GM18858 (cell line): Measurements from ENCODE around the gene GTF2B.
"Not testable (repeated sequence)": the region's sequence is repeated elsewhere in the genome, so short reads cannot be mapped to it uniquely, and the experiment has no call there.

ENCODE experiments used
- ATAC-seq: cut with Tn5 transposase; IDR thresholded peaks from one replicate; pipeline ENCODE4 v1.9.1; 2021; ENCODE audit not compliant: unreplicated experiment

GTF2B gene

GRCh38 chr1:88891318-88891950 is at the start of gene GTF2B:
Gene GTF2B (minus strand): TSS chr1:88891567. CDS start chr1:88891499, 68 bp downstream.
- peak; percentile 82 for ATAC-seq

- ATAC-seq, result not testable (repeated sequence)
Observed at GRCh38 chr1:88938528-88938927, 47.2 kb upstream of the GTF2B start.

- ATAC-seq, result no peak
Observed at GRCh38 chr1:88936760-88937342, 45.5 kb upstream of the GTF2B start.

- ATAC-seq, result no peak
Observed at GRCh38 chr1:88936223-88936523, 44.8 kb upstream of the GTF2B start.

- ATAC-seq, result no peak
Observed at GRCh38 chr1:88935522-88936222, 44.3 kb upstream of the GTF2B start.

GRCh38 chr1:88930176-88930575 is 38.8 kb upstream of the GTF2B start:
- not testable (repeated sequence) for ATAC-seq

GRCh38 chr1:88923224-88923623 is 31.9 kb upstream of the GTF2B start:
- no peak for ATAC-seq

GRCh38 chr1:88922214-88922613 is 30.8 kb upstream of the GTF2B start:
- ATAC-seq, result no peak

- ATAC-seq, result no peak
Observed at GRCh38 chr1:88920845-88921244, 29.5 kb upstream of the GTF2B start.

GRCh38 chr1:88917321-88918025 is 26.1 kb upstream of the GTF2B start:
- no peak for ATAC-seq

- no peak for ATAC-seq
Observed at GRCh38 chr1:88916883-88917282, 25.5 kb upstream of the GTF2B start.

GRCh38 chr1:88911800-88912199 is 20.4 kb upstream of the GTF2B start:
- ATAC-seq, result not testable (repeated sequence)

GRCh38 chr1:88911161-88911560 is 19.8 kb upstream of the GTF2B start:
- no peak for ATAC-seq

GRCh38 chr1:88910401-88910800 is 19.0 kb upstream of the GTF2B start:
- ATAC-seq, result no peak

- ATAC-seq, result no peak
Observed at GRCh38 chr1:88900883-88901282, 9.5 kb upstream of the GTF2B start.

- no peak for ATAC-seq
Observed at GRCh38 chr1:88897070-88897730, 5.8 kb upstream of the GTF2B start.

GRCh38 chr1:88892357-88892877 is 1.1 kb upstream of the GTF2B start:
- no peak for ATAC-seq

- no peak for ATAC-seq
Observed at GRCh38 chr1:88891951-88892340, 579 bp upstream of the GTF2B start.

GRCh38 chr1:88890791-88891317 is 513 bp downstream of the GTF2B start:
- ATAC-seq, result no peak

GRCh38 chr1:88890131-88890530 is 1.2 kb downstream of the GTF2B start:
- ATAC-seq, result no peak

GRCh38 chr1:88888750-88889149 is 2.6 kb downstream of the GTF2B start:
- no peak for ATAC-seq
